ENCODE results near the gene CPO.

Gene CPO

DNA sequence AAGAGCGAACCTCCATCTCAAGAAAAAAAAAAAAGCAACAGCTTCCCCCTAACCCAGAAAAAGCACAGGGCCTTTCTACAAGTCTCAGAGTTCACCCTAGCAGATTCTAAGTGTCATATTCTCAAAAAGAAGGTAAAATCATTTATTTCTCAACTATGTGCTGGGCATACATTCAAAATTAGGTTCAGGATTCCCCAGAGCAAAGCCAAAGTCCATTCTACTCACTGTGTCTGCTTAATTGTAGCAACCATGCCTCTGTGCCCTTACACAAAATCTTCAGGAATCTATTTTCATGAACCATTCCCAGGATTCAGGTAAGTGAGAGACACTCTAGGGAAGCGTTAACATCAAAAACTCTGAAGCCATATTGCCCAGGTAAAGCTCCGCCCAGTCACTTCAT lies 40.0 kb downstream of the CPO start:
- H3K27me3 ChIP-seq (ENCODE audit: low read depth, low read length), result no peaks in the 10 kb centered on the region
- H3K4me1 ChIP-seq (ENCODE audit: control insufficient read depth in 1 of 2, insufficient read depth in 2 of 2, low read length in 2 of 2), result peaks cover 5 to 9% of the 10 kb centered on the region in 2 donors
- H3K27ac ChIP-seq (ENCODE audit: low read length), result no peak overlapping the region
- no peaks in the 10 kb centered on the region for H3K9me3 ChIP-seq (ENCODE audit: control insufficient read depth in 1 of 2, low read length in 2 of 2)
- no peak overlapping the region for H3K4me3 ChIP-seq (ENCODE audit: low read depth in 1 of 2, low read length in 2 of 2)
- H3K36me3 ChIP-seq (ENCODE audit: control insufficient read depth in 1 of 2, insufficient read depth in 2 of 2, low read length in 2 of 2), result no peaks in the 10 kb centered on the region

DNA sequence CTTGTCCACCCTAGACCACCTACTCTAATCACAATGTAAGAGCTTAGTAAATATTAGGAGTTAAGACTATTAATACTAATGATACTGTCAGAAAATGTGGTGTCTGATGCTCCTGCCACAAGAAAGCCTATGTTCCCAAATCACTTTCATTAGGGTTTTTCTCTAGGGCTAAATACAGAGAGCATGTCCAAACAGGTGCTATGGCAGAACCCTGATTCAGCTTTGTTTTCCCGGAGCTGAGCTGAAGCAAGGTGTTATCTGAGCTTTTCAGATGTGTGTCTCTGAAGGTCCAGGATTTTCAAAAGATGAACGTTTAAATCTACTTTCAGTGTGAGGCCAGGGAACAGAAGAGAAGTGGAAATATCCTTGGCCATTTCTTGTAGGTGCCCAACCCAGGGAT lies 40.6 kb downstream of the CPO start:
- Histone ChIP-seq H3K4me3 (ENCODE audit: low read depth in 1 of 2, low read length in 2 of 2) (no peak overlapping the region), H3K9me3 (ENCODE audit: control insufficient read depth in 1 of 2, low read length in 2 of 2) (no peaks in the 10 kb centered on the region), H3K27me3 (ENCODE audit: low read depth, low read length) (no peaks in the 10 kb centered on the region), H3K4me1 (ENCODE audit: control insufficient read depth in 1 of 2, insufficient read depth in 2 of 2, low read length in 2 of 2) (peaks cover 5 to 9% of the 10 kb centered on the region in 2 donors), H3K27ac (ENCODE audit: low read length) (no peak overlapping the region), H3K36me3 (ENCODE audit: control insufficient read depth in 1 of 2, insufficient read depth in 2 of 2, low read length in 2 of 2) (no peaks in the 10 kb centered on the region)

DNA sequence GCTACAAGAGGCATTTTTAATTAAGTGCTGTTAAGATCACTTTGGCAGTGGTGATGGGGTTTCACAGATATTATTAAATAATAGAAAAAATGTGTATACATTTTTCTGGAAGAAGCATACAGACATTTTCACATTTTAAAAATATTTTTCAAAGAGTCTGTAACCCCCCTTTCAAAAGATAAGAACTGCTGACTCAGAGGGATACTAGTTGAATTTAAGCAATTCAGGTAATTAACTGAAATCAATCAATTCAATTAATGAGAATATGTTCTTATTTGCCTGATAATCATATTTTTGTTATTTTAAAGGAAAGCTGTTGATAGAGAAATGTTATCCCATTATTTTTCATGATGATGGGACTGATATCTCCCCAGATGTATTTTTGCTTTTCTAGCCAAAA lies 41.1 kb downstream of the CPO start:
- Histone ChIP-seq H3K4me3 (ENCODE audit: low read depth in 1 of 2, low read length in 2 of 2) (no peak overlapping the region), H3K4me1 (ENCODE audit: control insufficient read depth in 1 of 2, insufficient read depth in 2 of 2, low read length in 2 of 2) (peaks cover 5 to 9% of the 10 kb centered on the region in 2 donors), H3K36me3 (ENCODE audit: control insufficient read depth in 1 of 2, insufficient read depth in 2 of 2, low read length in 2 of 2) (no peaks in the 10 kb centered on the region), H3K27me3 (ENCODE audit: low read depth, low read length) (no peaks in the 10 kb centered on the region), H3K9me3 (ENCODE audit: control insufficient read depth in 1 of 2, low read length in 2 of 2) (no peaks in the 10 kb centered on the region), H3K27ac (ENCODE audit: low read length) (no peak overlapping the region)

DNA sequence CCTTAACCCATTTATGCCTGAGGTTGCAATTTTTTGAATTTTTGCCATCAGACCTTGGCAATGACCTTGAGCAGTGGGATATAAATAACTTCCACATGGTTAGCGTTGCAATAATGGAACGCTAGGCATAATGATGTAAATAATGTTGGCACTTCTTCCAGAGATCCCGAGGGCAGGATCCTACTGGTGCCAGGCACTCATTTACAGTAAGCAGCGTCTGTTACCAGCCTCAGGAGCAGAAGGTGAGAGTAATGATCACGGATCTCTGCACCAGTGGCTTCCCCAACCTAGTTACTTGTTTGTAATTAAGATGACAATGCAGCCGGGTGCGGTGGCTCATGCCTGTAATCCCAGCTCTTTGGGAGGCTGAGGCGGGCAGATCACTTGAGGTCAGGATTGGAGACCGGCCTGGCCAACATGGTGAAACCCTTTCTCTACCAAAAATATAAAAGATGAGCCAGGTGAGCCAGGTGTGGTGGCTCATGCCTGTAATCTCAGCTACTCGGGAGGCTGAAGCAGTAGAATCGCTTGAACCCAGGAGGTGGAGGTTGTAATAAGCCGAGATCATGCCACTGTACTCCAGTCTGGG lies 41.9 kb downstream of the CPO start:
- H3K4me1 ChIP-seq (ENCODE audit: control insufficient read depth in 1 of 2, insufficient read depth in 2 of 2, low read length in 2 of 2), result peaks cover 5 to 9% of the 10 kb centered on the region in 2 donors
- H3K27me3 ChIP-seq (ENCODE audit: low read depth, low read length), result no peaks in the 10 kb centered on the region
- H3K36me3 ChIP-seq (ENCODE audit: control insufficient read depth in 1 of 2, insufficient read depth in 2 of 2, low read length in 2 of 2), result no peaks in the 10 kb centered on the region
- no peak overlapping the region for H3K4me3 ChIP-seq (ENCODE audit: low read depth in 1 of 2, low read length in 2 of 2)
- no peak overlapping the region for H3K27ac ChIP-seq (ENCODE audit: low read length)
- H3K9me3 ChIP-seq (ENCODE audit: control insufficient read depth in 1 of 2, low read length in 2 of 2), result no peaks in the 10 kb centered on the region

DNA sequence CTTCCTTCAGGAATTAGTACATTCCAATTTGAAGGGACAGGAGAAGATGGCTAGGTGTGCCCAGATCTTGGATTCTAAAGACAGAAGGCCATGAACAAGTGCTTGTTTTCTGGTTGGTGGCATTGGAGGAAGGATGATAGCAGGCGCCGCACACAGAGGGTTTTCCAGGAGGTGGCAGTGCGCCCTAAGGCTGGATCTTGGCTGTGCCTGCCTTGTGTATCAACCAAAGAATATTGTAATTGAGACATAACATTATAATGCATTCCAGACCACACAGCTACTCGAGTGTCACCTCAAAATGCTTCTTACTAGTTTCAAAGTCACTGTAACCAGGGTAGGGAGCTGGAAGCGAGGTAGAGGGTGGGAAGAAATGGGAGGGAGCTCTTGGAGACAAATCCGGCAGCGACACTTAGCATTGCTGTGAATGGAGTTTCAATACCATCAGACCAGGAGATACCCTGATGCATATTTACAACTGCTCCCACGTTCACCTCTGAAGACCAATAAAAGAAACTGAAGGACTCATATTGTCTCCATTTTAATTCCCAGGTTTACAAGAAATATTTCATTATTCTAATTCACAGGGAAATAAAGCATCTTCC lies 42.5 kb downstream of the CPO start:
- H3K27ac ChIP-seq (ENCODE audit: low read length), result no peak overlapping the region
- no peak overlapping the region for H3K4me3 ChIP-seq (ENCODE audit: low read depth in 1 of 2, low read length in 2 of 2)
- H3K9me3 ChIP-seq (ENCODE audit: control insufficient read depth in 1 of 2, low read length in 2 of 2), result no peaks in the 10 kb centered on the region
- no peaks in the 10 kb centered on the region for H3K27me3 ChIP-seq (ENCODE audit: low read depth, low read length)
- peaks cover 5 to 9% of the 10 kb centered on the region in 2 donors for H3K4me1 ChIP-seq (ENCODE audit: control insufficient read depth in 1 of 2, insufficient read depth in 2 of 2, low read length in 2 of 2)
- no peaks in the 10 kb centered on the region for H3K36me3 ChIP-seq (ENCODE audit: control insufficient read depth in 1 of 2, insufficient read depth in 2 of 2, low read length in 2 of 2)

DNA sequence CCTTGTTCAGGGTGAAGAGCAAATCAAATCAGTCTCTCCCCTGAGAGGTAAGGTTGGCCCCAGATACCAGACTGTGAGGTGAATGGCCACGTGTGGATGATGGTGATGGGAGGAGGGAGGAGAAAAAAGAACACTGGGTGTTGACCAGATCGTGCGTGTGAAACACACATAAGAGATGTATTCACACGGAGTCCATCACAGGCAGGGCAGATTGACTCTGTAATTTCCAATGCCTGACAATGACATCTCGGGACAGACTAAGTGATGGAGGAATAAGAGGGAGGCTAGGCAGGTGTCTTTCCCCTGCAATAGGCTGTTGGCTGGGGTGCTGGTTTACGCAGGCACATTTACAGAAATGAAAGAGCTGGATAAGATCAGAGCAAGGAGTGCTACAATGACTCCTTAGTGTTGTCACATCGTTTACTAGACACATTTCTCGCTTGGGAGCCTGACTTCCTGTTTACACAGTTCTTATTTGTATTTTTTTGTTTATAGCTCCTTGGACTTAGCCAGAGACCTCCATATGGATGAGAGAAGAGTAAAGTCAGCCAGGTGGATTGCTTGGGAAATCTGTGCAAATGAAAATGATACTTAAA lies 43.1 kb downstream of the CPO start:
- H3K27ac ChIP-seq (ENCODE audit: low read length), result peak overlapping the region; percentile 16

DNA sequence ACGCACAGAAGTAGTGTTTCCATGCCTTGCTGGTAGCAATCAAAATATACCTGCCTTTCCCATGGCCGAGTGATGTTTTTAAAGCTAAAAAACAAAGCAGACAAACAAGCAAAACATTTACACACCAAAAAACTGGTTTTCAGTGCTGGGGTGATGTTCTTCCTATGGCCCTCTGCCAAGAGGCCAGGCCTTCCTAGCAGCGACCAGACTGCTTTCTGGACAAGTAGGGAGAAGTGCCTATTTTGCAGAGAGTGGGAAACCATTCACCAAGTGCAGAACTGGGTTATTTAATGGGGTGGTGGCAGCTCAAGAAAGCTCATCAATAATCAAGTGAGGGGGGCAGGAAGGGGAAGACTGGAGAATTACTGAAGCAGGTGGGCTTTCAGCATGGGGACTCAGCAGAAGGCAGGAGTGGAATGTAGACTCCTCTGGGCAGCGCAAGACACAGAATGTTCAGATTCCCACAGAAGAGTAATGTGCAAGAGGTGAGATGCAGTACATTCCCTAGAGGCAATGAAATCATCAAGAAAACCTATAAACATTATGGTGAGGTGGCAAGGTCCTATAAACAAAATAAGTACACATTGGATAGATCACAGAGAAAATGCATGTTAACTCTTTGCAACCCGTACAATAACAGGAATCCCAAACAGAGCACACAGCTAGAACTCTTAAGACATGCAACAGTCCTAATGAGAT lies 44.0 kb downstream of the CPO start:
- H3K4me1 ChIP-seq (ENCODE audit: control insufficient read depth in 1 of 2, insufficient read depth in 2 of 2, low read length in 2 of 2), result peaks cover 5 to 9% of the 10 kb centered on the region in 2 donors
- no peaks in the 10 kb centered on the region for H3K9me3 ChIP-seq (ENCODE audit: control insufficient read depth in 1 of 2, low read length in 2 of 2)
- no peak overlapping the region for H3K4me3 ChIP-seq (ENCODE audit: low read depth in 1 of 2, low read length in 2 of 2)
- H3K27me3 ChIP-seq (ENCODE audit: low read depth, low read length), result no peaks in the 10 kb centered on the region
- H3K27ac ChIP-seq (ENCODE audit: low read length), result peak overlapping the region; percentile 16
- no peaks in the 10 kb centered on the region for H3K36me3 ChIP-seq (ENCODE audit: control insufficient read depth in 1 of 2, insufficient read depth in 2 of 2, low read length in 2 of 2)

More for the DNA sequence above, 43.1 kb downstream of the CPO start:
- no peaks in the 10 kb centered on the region for H3K27me3 ChIP-seq (ENCODE audit: low read depth, low read length)
- no peaks in the 10 kb centered on the region for H3K9me3 ChIP-seq (ENCODE audit: control insufficient read depth in 1 of 2, low read length in 2 of 2)
- H3K4me3 ChIP-seq (ENCODE audit: low read depth in 1 of 2, low read length in 2 of 2), result no peak overlapping the region
- no peaks in the 10 kb centered on the region for H3K36me3 ChIP-seq (ENCODE audit: control insufficient read depth in 1 of 2, insufficient read depth in 2 of 2, low read length in 2 of 2)
- peaks cover 5 to 9% of the 10 kb centered on the region in 2 donors for H3K4me1 ChIP-seq (ENCODE audit: control insufficient read depth in 1 of 2, insufficient read depth in 2 of 2, low read length in 2 of 2)

DNA sequence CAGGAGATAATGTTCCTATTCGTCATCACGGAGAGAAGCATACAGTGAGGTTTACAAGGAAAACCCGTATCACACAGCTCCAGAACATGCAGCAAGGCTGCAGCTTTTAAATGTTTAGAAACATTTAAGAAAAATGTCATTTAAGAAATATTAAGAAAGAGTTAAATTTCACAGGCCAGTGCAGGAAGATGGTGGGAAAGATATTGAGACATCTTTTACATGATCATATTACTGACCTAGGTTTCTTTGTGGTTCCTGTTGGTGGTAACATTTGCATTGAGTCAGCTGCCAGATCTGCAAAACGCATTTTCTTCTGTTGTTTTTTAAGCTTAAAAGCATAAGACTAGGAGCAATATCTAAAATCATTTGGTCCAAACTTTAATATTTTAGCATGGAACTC lies 44.9 kb downstream of the CPO start:
- Histone ChIP-seq H3K27ac (ENCODE audit: low read length) (no peak overlapping the region), H3K9me3 (ENCODE audit: control insufficient read depth in 1 of 2, low read length in 2 of 2) (no peaks in the 10 kb centered on the region), H3K4me1 (ENCODE audit: control insufficient read depth in 1 of 2, insufficient read depth in 2 of 2, low read length in 2 of 2) (peaks cover 5 to 9% of the 10 kb centered on the region in 2 donors), H3K4me3 (ENCODE audit: low read depth in 1 of 2, low read length in 2 of 2) (no peak overlapping the region), H3K36me3 (ENCODE audit: control insufficient read depth in 1 of 2, insufficient read depth in 2 of 2, low read length in 2 of 2) (no peaks in the 10 kb centered on the region), H3K27me3 (ENCODE audit: low read depth, low read length) (no peaks in the 10 kb centered on the region)

DNA sequence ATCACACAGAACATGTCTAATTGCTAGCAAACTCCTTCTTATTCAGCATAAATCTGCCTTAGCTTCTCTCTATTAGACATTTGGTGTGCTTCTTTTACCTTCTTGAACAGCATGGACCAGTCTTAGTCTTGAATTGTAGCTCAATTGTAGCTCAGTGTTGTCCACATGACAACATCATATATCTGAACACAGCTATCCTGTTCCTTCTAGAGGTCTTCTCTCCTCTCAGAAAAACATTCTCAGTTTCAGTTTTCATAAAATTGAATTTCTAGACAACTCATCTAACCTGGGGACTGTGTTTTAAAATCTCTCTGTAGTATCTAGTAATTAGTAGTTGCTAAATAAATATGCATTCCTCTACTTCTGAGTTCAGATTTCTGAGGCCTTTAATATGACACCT lies 47.6 kb downstream of the CPO start:
- no peak overlapping the region for H3K4me3 ChIP-seq (ENCODE audit: low read depth in 1 of 2, low read length in 2 of 2)

DNA sequence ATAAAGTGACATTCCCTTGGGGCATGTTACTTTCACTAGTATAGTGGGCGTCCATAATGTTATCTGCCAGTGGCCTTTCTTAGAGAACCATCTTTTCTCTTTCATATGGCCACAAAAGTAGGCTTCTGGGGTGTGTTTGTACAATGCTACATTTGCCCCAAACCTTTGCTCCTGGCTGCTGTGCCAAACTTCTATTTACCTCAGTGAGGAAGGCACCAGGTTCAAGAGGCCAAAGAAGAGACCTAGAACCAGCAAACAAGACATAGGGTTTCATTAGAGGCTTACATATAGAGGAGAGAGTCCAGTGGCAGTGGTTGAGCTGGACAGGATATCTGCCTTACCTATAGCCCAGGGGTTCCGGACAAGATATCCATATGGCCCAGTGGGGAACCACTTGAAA lies 48.5 kb downstream of the CPO start:
- H3K27me3 ChIP-seq (ENCODE audit: low read depth, low read length), result no peaks in the 10 kb centered on the region
- H3K4me3 ChIP-seq (ENCODE audit: low read depth in 1 of 2, low read length in 2 of 2), result no peak overlapping the region
- H3K9me3 ChIP-seq (ENCODE audit: control insufficient read depth in 1 of 2, low read length in 2 of 2), result no peaks in the 10 kb centered on the region
- H3K27ac ChIP-seq (ENCODE audit: low read length), result no peak overlapping the region
- H3K4me1 ChIP-seq (ENCODE audit: control insufficient read depth in 1 of 2, insufficient read depth in 2 of 2, low read length in 2 of 2), result peaks cover 2 to 14% of the 10 kb centered on the region in 2 donors
- H3K36me3 ChIP-seq (ENCODE audit: control insufficient read depth in 1 of 2, insufficient read depth in 2 of 2, low read length in 2 of 2), result no peaks in the 10 kb centered on the region

More for the DNA sequence above, 47.6 kb downstream of the CPO start:
- Histone ChIP-seq H3K27me3 (ENCODE audit: low read depth, low read length) (no peaks in the 10 kb centered on the region), H3K9me3 (ENCODE audit: control insufficient read depth in 1 of 2, low read length in 2 of 2) (no peaks in the 10 kb centered on the region), H3K27ac (ENCODE audit: low read length) (no peak overlapping the region), H3K4me1 (ENCODE audit: control insufficient read depth in 1 of 2, insufficient read depth in 2 of 2, low read length in 2 of 2) (peaks cover 5 to 19% of the 10 kb centered on the region in 2 donors), H3K36me3 (ENCODE audit: control insufficient read depth in 1 of 2, insufficient read depth in 2 of 2, low read length in 2 of 2) (no peaks in the 10 kb centered on the region)

DNA sequence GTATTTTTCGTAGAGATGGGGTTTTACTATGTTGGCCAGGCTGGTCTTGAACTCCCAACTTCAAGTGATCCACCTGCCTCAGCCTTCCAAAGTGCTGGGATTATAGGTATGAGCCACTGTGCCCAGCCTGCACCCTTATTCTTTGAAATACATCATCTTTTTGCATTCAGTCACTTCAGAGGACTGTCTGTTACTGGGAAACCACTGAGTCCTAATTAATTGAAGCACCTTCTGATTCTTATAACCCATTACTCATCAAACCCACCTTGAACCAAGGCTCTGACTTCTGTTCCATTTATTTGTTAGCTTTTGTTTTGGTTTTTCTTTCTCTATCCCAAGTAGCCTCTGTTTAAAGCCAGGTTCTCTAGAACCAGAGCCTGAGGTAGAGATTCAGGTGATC lies 49.6 kb downstream of the CPO start:
- Histone ChIP-seq H3K36me3 (ENCODE audit: control insufficient read depth in 1 of 2, insufficient read depth in 2 of 2, low read length in 2 of 2) (no peaks in the 10 kb centered on the region), H3K27ac (ENCODE audit: low read length) (no peak overlapping the region), H3K4me1 (ENCODE audit: control insufficient read depth in 1 of 2, insufficient read depth in 2 of 2, low read length in 2 of 2) (peaks cover 0 to 9% of the 10 kb centered on the region in 2 donors), H3K4me3 (ENCODE audit: low read depth in 1 of 2, low read length in 2 of 2) (no peak overlapping the region), H3K27me3 (ENCODE audit: low read depth, low read length) (no peaks in the 10 kb centered on the region), H3K9me3 (ENCODE audit: control insufficient read depth in 1 of 2, low read length in 2 of 2) (no peaks in the 10 kb centered on the region)

Measured in muscle layer of duodenum (tissue), 2 donors.